ENCODE measurements around the gene PTPMT1.
A peak's percentile ranks its signal among the peaks of the same experiment; 100 is the strongest.

DNA sequence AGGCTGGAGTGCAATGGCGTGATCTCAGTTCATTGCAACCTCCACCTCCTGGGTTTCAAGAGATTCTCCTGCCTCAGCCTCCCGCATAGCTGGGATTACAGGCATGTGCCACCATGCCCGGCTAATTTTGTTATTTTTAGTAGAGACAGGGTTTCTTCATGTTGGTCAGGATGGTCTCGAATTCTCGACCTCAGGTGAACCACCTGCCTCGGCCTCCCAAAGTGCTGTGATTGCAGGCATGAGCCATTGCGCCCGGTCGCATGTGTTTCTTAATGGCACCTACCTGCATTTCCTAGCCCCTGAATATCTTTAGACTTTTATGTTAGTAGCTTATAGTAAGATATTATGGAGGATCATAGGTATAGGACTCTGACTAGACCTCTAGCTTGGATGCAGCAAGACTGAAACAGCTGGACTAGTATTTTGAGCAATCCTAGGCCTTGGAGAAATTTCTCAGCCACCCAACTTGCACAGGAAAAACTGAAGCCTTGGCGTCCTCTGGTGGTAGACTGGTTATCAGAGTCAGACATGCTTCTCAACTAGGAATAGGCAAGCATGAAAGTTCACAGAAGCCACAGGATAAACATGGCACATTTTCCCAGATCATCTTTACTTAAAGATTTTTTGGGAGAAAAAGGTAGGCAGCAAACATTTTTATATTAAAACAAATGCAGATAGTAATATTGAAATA is 51.5 kb downstream of the PTPMT1 start:
- TF ChIP-seq, protein P1, sequence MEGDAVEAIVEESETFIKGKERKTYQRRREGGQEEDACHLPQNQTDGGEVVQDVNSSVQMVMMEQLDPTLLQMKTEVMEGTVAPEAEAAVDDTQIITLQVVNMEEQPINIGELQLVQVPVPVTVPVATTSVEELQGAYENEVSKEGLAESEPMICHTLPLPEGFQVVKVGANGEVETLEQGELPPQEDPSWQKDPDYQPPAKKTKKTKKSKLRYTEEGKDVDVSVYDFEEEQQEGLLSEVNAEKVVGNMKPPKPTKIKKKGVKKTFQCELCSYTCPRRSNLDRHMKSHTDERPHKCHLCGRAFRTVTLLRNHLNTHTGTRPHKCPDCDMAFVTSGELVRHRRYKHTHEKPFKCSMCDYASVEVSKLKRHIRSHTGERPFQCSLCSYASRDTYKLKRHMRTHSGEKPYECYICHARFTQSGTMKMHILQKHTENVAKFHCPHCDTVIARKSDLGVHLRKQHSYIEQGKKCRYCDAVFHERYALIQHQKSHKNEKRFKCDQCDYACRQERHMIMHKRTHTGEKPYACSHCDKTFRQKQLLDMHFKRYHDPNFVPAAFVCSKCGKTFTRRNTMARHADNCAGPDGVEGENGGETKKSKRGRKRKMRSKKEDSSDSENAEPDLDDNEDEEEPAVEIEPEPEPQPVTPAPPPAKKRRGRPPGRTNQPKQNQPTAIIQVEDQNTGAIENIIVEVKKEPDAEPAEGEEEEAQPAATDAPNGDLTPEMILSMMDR (IDR thresholded peaks at IDR 0.05; ENCODE audit: insufficient read depth, low read length, poor library complexity, severe bottlenecking), result peak; percentile 34
- TF ChIP-seq EZH2phosphoT487 (conservative IDR thresholded peaks at IDR 0.05; ENCODE audit: low read length), result no peak
